Stomach (tissue), 9 donors: Measurements from ENCODE around the gene ATP5F1D. TPM values are rescaled to one million over a fixed set of nuclear protein-coding genes. Genes with fewer than 3 reads are reported as not detected.
A peak's percentile ranks its signal among the peaks of the same experiment; 100 is the strongest.

Source experiments
- DNase-seq, 2 donors: peaks; one replicate each; pipeline versions ENCODE4 v3.0.0 to v3.0.0-alpha.2; 2013 to 2019
- H3K27ac ChIP-seq, 5 donors: fragments of 200-600 bp in 4 of 5; sonication (generic) in 4 of 5; one replicate each; pipeline ENCODE4 v1.5.1; 2013 to 2019; ENCODE audit warnings: mild to moderate bottlenecking in 1 of 5, moderate library complexity in 1 of 5
- H3K27me3 ChIP-seq, 3 donors: fragments of 200-600 bp; sonication (generic); one replicate each; pipeline ENCODE4 v1.5.1; 2017 to 2019; ENCODE audit warnings: mixed run types in 1 of 3
- H3K36me3 ChIP-seq, 4 donors: fragments of 200-600 bp; sonication (generic); 1 replicate in 3 of 4; 2 replicates in 1 of 4; pipeline ENCODE4 v1.5.1; 2016 to 2019
- H3K4me1 ChIP-seq, 4 donors: fragments of 200-600 bp; sonication (generic); one replicate each; pipeline ENCODE4 v1.5.1; 2016 to 2019
- H3K4me3 ChIP-seq, 4 donors: fragments of 200-600 bp; sonication (generic) in 3 of 4; one replicate each; pipeline ENCODE4 v1.5.1; 2016 to 2019; ENCODE audit warnings: mild to moderate bottlenecking in 1 of 4
- H3K9me3 ChIP-seq, 4 donors: fragments of 200-600 bp; sonication (generic); one replicate each; pipeline ENCODE4 v1.5.1; 2016 to 2019
- EP300 ChIP-seq: sonication (generic); formaldehyde crosslinking; IDR thresholded peaks from one replicate; pipeline ENCODE4 v1.6.1; 2017; ENCODE audit warnings: antibody characterized with exemption
- POLR2A ChIP-seq, 4 donors: fragments of 450-650 bp; IDR thresholded peaks; one replicate each; pipeline ENCODE4 v1.6.1; 2016; ENCODE audit warnings: antibody characterized with exemption in 4 of 4, control low read depth in 2 of 4, mild to moderate bottlenecking in 1 of 4, moderate library complexity in 1 of 4
- POLR2AphosphoS5 ChIP-seq, 3 donors: sonication (generic); formaldehyde crosslinking; IDR thresholded peaks; one replicate each; pipeline ENCODE4 v1.6.1; 2016; ENCODE audit warnings: antibody characterized with exemption in 3 of 3
- WGBS, 5 donors: extraction: QIAGEN DNeasy Blood & Tissue Kit in 3 of 5; methylation state at CpG; one replicate each; pipeline versions ENCODE4 v1.1.5 to v1.1.7; 2013 to 2018; 5-methylcytosine and 5-hydroxymethylcytosine counted together
- intact Hi-C: fragments of 100-400 bp; cut with DNase I; formaldehyde crosslinking; loops from one replicate; pipeline ENCODE4 v1.15.1; 2023; ENCODE audit warnings: low total_unique reads
- polyA plus RNA-seq, 3 donors: library from polyadenylated mRNA; stranded (reverse); fragments of 200-250 nt; gene quantifications; one replicate each; pipeline ENCODE4 v1.2.3, GENCODE V29; 2013
- total RNA-seq, 5 donors: library from RNA; depleted of rRNA; stranded (reverse); fragments of >200 nt; gene quantifications; one replicate each; pipeline versions ENCODE4 v1.1.0 to v1.2.3, GENCODE V29; 2014 to 2016
- TF ChIP-seq, protein P1 (sequence below), 7 experiments: fragments of 450-650 bp in 4 of 7; fragments of 200-600 bp in 3 of 7; sonication (generic) in 3 of 7; IDR thresholded peaks; one replicate each; pipeline ENCODE4 v1.5.1; 2016 to 2019; ENCODE audit warnings: antibody characterized with exemption in 7 of 7, control low read depth in 2 of 7, mild to moderate bottlenecking in 1 of 7
- donor health status: healthy with polysubstance abuse.
- donor health status: Bipolar disorder and iron deficiency.
- donor health status: healthy.

ATP5F1D gene
- total and polyA plus RNA-seq, 8 donors: 26.4 to 905 (median 272) TPM

- TF ChIP-seq, protein P1, sequence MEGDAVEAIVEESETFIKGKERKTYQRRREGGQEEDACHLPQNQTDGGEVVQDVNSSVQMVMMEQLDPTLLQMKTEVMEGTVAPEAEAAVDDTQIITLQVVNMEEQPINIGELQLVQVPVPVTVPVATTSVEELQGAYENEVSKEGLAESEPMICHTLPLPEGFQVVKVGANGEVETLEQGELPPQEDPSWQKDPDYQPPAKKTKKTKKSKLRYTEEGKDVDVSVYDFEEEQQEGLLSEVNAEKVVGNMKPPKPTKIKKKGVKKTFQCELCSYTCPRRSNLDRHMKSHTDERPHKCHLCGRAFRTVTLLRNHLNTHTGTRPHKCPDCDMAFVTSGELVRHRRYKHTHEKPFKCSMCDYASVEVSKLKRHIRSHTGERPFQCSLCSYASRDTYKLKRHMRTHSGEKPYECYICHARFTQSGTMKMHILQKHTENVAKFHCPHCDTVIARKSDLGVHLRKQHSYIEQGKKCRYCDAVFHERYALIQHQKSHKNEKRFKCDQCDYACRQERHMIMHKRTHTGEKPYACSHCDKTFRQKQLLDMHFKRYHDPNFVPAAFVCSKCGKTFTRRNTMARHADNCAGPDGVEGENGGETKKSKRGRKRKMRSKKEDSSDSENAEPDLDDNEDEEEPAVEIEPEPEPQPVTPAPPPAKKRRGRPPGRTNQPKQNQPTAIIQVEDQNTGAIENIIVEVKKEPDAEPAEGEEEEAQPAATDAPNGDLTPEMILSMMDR (IDR thresholded peaks at IDR 0.05): no peak
- TF ChIP-seq EP300 (peak; percentile 22), POLR2A (IDR thresholded peaks at IDR 0.05) (no peak), POLR2AphosphoS5 (IDR thresholded peaks at IDR 0.05) (peak in 2 of 3 donors; percentile 56 to 71)
- Histone ChIP-seq H3K27me3 (no peaks in the 10 kb centered on the region), H3K27ac (peak overlapping the region; percentile 92 to 100 (median 100)), H3K4me3 (peak overlapping the region; percentile 62 to 88 (median 82)), H3K9me3 (no peaks in the 10 kb centered on the region), H3K36me3 (peaks cover 39 to 42% (median 40%) of the 10 kb centered on the region in 4 donors), H3K4me1 (peaks cover 86 to 95% (median 91%) of the 10 kb centered on the region in 4 donors)
- intact Hi-C loops: no loop called here
- WGBS, 5 donors: 0 to 1% (median 0%) methylated on average over 21 to 64 of the region's 64 CpGs
- DNase-seq: peak; percentile 86 to 96
Observed at GRCh38 chr19:1269478-1270212, 28.1 kb downstream of the ATP5F1D start.

DNA sequence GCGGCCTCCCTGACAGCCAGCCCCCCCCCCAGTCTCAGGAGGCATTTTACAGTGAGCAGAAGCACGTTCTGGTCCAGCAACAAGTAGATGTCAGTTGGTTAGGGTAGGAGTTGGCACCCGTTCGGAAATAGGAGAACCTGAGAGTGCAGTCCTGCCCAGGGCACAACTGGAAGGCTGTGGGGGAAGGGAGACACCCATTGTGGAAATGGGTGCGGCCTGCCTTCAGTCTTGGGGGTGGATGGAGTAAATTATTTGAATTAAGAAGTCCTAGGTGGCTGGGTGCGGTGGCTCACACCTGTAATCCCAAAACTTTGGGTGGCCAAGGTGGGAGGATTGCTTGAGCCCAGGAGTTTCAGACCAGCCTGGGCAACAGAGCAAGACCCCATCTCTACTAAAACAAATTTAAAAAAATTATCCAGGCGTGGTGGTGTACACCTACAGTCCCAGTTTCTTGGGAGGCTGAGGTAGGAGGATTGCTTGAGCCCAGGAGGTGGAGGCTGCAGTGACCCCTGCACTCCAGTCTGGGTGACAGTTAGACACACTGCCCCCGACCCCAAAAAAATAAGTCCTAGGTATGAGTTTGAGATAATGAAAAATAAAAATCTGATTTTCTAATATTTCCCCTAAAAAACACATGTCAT lies 28.8 kb downstream of the ATP5F1D start:
- 9 to 16% (median 13%) methylated on average over 7 to 8 of the region's 8 CpGs for WGBS, 5 donors
- Histone ChIP-seq H3K4me3 (peak overlapping the region; percentile 62 to 88 (median 82)), H3K27ac (peak overlapping the region; percentile 92 to 100 (median 100)), H3K36me3 (peaks cover 44 to 47% (median 44%) of the 10 kb centered on the region in 4 donors), H3K9me3 (no peaks in the 10 kb centered on the region), H3K4me1 (peaks cover 88 to 94% (median 90%) of the 10 kb centered on the region in 4 donors), H3K27me3 (no peaks in the 10 kb centered on the region)
- intact Hi-C loops: no loop called here
- TF ChIP-seq POLR2A (IDR thresholded peaks at IDR 0.05): no peak
- TF ChIP-seq, protein P1 (IDR thresholded peaks at IDR 0.05): no peak
- TF ChIP-seq POLR2AphosphoS5 (IDR thresholded peaks at IDR 0.05): no peak
- no peak for DNase-seq

DNA sequence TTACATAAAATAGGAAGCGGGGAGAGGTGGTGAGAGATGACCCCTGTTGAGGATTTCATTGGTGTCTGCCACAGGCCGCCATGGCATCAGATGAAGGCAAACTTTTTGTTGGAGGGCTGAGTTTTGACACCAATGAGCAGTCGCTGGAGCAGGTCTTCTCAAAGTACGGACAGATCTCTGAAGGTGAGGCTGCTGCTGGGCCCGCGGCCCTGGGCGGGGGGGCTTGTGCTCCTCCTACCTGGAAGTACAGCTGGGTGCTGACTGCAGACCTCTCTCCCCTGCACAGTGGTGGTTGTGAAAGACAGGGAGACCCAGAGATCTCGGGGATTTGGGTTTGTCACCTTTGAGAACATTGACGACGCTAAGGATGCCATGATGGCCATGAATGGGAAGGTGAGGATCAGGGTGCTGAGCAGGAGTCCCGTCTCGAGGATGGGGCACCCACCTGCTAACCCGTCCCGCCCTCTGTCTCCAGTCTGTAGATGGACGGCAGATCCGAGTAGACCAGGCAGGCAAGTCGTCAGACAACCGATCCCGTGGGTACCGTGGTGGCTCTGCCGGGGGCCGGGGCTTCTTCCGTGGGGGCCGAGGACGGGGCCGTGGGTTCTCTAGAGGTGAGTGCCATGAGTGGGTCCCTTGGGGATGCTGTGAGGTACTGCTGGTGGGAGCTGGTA lies 29.4 kb downstream of the ATP5F1D start:
- H3K4me3 ChIP-seq: peak overlapping the region; percentile 62 to 88 (median 82)
- peaks cover 82 to 90% (median 85%) of the 10 kb centered on the region in 4 donors for H3K4me1 ChIP-seq
- H3K27me3 ChIP-seq: no peaks in the 10 kb centered on the region
- peak overlapping the region; percentile 42 to 100 (median 97) for H3K27ac ChIP-seq
- DNase-seq: peak in 1 of 2 donors; percentile 48
- H3K9me3 ChIP-seq: no peaks in the 10 kb centered on the region
- 25 to 57% (median 40%) methylated on average over 17 to 26 of the region's 26 CpGs for WGBS, 5 donors
- TF ChIP-seq EP300 (no peak), POLR2AphosphoS5 (IDR thresholded peaks at IDR 0.05) (no peak), POLR2A (IDR thresholded peaks at IDR 0.05) (no peak)
- TF ChIP-seq, protein P1 (IDR thresholded peaks at IDR 0.05): no peak
- peaks cover 44 to 47% (median 44%) of the 10 kb centered on the region in 4 donors for H3K36me3 ChIP-seq
- intact Hi-C loops: no loop called here
